ENCODE measurements around the gene G2E3. TPM values are rescaled to one million over a fixed set of nuclear protein-coding genes. Genes with fewer than 3 reads are reported as not detected.

The G2E3 gene
- total and polyA plus RNA-seq, 2 of the 13 experiments (the other 11 are each of a cell fraction or from before 2014, with no cell fraction given), result 22.8 to 63.0 TPM

GRCh38 chr14:30518867-30519560 lies 39.9 kb upstream of the G2E3 start:
- BruUV-seq (replicated peaks), result no TSS peak
- intact Hi-C loops (cut with micrococcal nuclease; ENCODE audit: unreplicated experiment) (no loop called here), in situ Hi-C loops (cut with HindIII; ENCODE audit: extremely low pct_ligation_motif_present, low pct_unique_long_range_greater_than_20kb) (no loop called here)
- CTCF ChIA-PET (ENCODE audit: low intra/inter-chr PET ratio, low total read pairs), result interaction anchor here (0.8 kb wide), 1 partner anchor 130 kb away, joined by 3 read pairs; no protein-coding TSS in a partner anchor
- H4K20me1 ChIP-seq (ENCODE audit: insufficient read depth, low read length), result no peaks in the 10 kb centered on the region
- H3K9me3 ChIP-seq (ENCODE audit: low read length), result no peaks in the 10 kb centered on the region
- peak; percentile 93 to 94 for TF ChIP-seq MAFK (conservative IDR thresholded peaks at IDR 0.05 in 1 of 2, IDR thresholded peaks at IDR 0.05 in 1 of 2; ENCODE audit: low read length in 2 of 2)
- peak; percentile 91 for TF ChIP-seq MAFF (IDR thresholded peaks at IDR 0.05; ENCODE audit: low read depth, low read length)
- no peak for TF ChIP-seq ZNF710 (CRISPR knock-in tag; IDR thresholded peaks at IDR 0.05; ENCODE audit: borderline replicate concordance)
- no peak for TF ChIP-seq PREB (CRISPR knock-in tag; IDR thresholded peaks at IDR 0.05)
- no peak overlapping the region for H3K27ac ChIP-seq (ENCODE audit: extremely low read length, insufficient read depth, low read length)
- POLR2A ChIA-PET, result no interaction called here
- H3K4me2 ChIP-seq (ENCODE audit: low read depth, low read length), result no peak overlapping the region
- no peaks in the 10 kb centered on the region for H3K27me3 ChIP-seq (ENCODE audit: control insufficient read depth in 1 of 2, insufficient read depth in 2 of 2, low read length in 2 of 2)
- no peaks in the 10 kb centered on the region for H3K79me2 ChIP-seq (ENCODE audit: insufficient read depth, low read length)
- ATAC-seq (no peak; the same call in 2 of the 3 replicates), FAIRE-seq (no peak), DNase-seq (ENCODE audit: low spot score) (no peak)
- no peak overlapping the region for H2AFZ ChIP-seq (ENCODE audit: low read length)
- no peak overlapping the region for H3K4me3 ChIP-seq (replicated peaks in 1 of 3; ENCODE audit: insufficient read depth in 1 of 3, low read depth in 2 of 3, low read length in 3 of 3)
- no peaks in the 10 kb centered on the region for H3K36me3 ChIP-seq (replicated peaks in 1 of 2; ENCODE audit: control insufficient read depth in 1 of 2, insufficient read depth in 2 of 2, low read length in 2 of 2)
- no peak overlapping the region for H3K9ac ChIP-seq (ENCODE audit: insufficient read depth, low read depth, low read length)
- H3K4me1 ChIP-seq (ENCODE audit: insufficient read depth, low read length), result no peaks in the 10 kb centered on the region
- 5% methylated on average over 4 of the region's 4 CpGs for WGBS (ENCODE audit: low lambda C conversion rate)
